C4-2B (cell line): Measurements from ENCODE around the gene PRKAG2.

ENCODE experiments used
- CTCF ChIP-seq: fragments of 450-650 bp; conservative IDR thresholded peaks from 2 replicates; pipeline ENCODE4 v1.5.1; 2017; ENCODE audit warnings: mild to moderate bottlenecking
- ZFX ChIP-seq: fragments of 450-650 bp; IDR thresholded peaks from 2 replicates; pipeline ENCODE4 v1.6.1; 2017

GRCh38 chr7:151758622-151759540 is 118.0 kb downstream of the PRKAG2 start:
- TF ChIP-seq CTCF (no peak), ZFX (no peak)
